A673 (cell line): ENCODE results near the gene SPIRE2.
"Not testable (repeated sequence)": the region's sequence is repeated elsewhere in the genome, so short reads cannot be mapped to it uniquely, and the experiment has no call there.

Experiments
- CTCF ChIP-seq: fragments of 300-800, 200-600 bp; sonication (generic); conservative IDR thresholded peaks from 2 replicates; pipeline ENCODE4 v1.5.1; 2017; ENCODE audit warnings: low read depth, mild to moderate bottlenecking, antibody characterized with exemption, low read length, moderate library complexity, mixed read lengths
- EZH2 ChIP-seq: fragments of 200-600 bp; sonication (generic); IDR thresholded peaks from 2 replicates; pipeline ENCODE4 v1.6.1; 2017; ENCODE audit warnings: borderline replicate concordance, low read depth, mild to moderate bottlenecking, mixed read lengths, antibody characterized with exemption, low read length; ENCODE audit not compliant: poor library complexity, severe bottlenecking

GRCh38 chr16:89819448-89819847, 8.8 kb upstream of the SPIRE2 start:
- TF ChIP-seq CTCF, EZH2: not testable (repeated sequence)
